ENCODE data around the gene ERC1. TPM values are rescaled to one million over a fixed set of nuclear protein-coding genes. Genes with fewer than 3 reads are reported as not detected.
A peak's percentile ranks its signal among the peaks of the same experiment; 100 is the strongest.

ERC1 gene
- total and polyA plus RNA-seq, 12 donors = 6.5 to 67.5 (median 47.5) TPM

DNA sequence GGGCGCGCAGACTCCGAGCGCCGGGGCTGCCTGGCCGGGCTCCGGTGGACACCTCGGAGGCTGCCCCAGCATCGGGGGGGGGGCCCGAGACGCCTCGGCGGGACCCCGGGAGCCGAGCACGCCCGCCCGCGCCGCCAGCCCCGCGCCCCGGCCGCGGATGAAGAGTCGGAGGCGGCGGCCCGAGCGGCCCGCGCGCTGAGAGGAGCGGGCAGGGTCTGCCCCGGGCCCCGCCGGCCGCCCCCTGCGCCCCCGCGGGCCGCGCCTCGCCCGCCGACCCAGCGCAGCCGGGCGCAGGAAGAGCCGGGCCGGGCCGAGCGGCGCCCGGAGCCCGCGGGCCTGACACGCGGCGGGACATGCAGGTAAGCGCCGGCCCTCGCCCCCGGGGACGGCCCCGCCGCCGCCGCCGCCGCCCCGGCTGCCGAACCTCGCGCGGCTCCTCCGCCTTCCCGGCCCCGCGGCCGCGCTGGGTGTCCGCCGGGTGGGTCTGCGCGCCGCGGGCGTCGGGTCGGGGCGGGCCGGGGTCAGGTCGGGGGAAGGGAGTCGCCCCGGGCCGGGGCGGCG, 539.6 kb downstream of the ERC1 start:
- intact Hi-C loops (cut with DNase I) = no loop called here
- TF ChIP-seq, protein P1, sequence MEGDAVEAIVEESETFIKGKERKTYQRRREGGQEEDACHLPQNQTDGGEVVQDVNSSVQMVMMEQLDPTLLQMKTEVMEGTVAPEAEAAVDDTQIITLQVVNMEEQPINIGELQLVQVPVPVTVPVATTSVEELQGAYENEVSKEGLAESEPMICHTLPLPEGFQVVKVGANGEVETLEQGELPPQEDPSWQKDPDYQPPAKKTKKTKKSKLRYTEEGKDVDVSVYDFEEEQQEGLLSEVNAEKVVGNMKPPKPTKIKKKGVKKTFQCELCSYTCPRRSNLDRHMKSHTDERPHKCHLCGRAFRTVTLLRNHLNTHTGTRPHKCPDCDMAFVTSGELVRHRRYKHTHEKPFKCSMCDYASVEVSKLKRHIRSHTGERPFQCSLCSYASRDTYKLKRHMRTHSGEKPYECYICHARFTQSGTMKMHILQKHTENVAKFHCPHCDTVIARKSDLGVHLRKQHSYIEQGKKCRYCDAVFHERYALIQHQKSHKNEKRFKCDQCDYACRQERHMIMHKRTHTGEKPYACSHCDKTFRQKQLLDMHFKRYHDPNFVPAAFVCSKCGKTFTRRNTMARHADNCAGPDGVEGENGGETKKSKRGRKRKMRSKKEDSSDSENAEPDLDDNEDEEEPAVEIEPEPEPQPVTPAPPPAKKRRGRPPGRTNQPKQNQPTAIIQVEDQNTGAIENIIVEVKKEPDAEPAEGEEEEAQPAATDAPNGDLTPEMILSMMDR (IDR thresholded peaks at IDR 0.05) = no peak
- 0 to 1% methylated on average over 25 to 98 of the region's 99 CpGs for WGBS, 2 donors
- no peaks in the 10 kb centered on the region for H3K36me3 ChIP-seq
- DNase-seq (no peak), ATAC-seq (peak in 1 of 8 donors; percentile 42)
- H3K4me3 ChIP-seq = peak overlapping the region; percentile 25 to 68 (median 54)
- H3K4me1 ChIP-seq = peaks cover 0 to 26% (median 5%) of the 10 kb centered on the region in 9 donors
- H3K27ac ChIP-seq = no peak overlapping the region
- H3K9me3 ChIP-seq = no peaks in the 10 kb centered on the region
- peaks cover 9 to 90% (median 51%) of the 10 kb centered on the region in 7 donors for H3K27me3 ChIP-seq

DNA sequence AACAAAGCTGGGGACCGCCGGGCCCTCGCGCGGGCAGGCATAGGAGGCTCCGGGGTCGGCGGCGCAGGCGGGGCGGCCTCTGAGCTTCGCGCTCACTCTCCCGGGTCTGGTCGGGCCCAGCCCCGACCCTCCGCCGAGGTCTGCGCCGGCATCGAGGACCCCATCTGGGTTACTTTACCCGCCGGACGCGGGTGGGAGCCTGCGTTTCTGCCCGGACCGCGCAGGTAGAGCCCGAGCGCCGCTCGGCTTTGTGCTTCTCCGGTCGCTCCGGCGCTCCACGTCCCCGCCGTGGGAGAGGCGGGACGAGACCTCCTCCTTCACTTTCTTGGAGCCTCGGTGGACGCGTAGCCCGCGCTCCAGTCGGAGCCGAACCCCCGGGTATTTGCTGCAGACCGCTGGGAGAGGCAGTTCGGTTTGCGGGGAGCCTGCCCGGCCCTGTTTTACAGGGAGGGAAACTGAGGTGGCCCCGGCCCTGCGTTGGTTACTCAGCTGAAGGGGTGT, 540.2 kb downstream of the ERC1 start:
- H3K4me1 ChIP-seq = peaks cover 0 to 26% (median 5%) of the 10 kb centered on the region in 9 donors
- H3K9me3 ChIP-seq = no peaks in the 10 kb centered on the region
- peaks cover 9 to 90% (median 47%) of the 10 kb centered on the region in 7 donors for H3K27me3 ChIP-seq
- intact Hi-C loops (cut with DNase I) = no loop called here
- no peak overlapping the region for H3K27ac ChIP-seq
- ATAC-seq (peak in 4 of 8 donors; percentile 18 to 43 (median 34)), DNase-seq (no peak)
- no peaks in the 10 kb centered on the region for H3K36me3 ChIP-seq
- TF ChIP-seq, protein P1 (IDR thresholded peaks at IDR 0.05) = no peak
- WGBS, 2 donors = 3 to 4% methylated on average over 55 to 56 of the region's 56 CpGs
- H3K4me3 ChIP-seq = peak overlapping the region; percentile 25 to 68 (median 54)

DNA sequence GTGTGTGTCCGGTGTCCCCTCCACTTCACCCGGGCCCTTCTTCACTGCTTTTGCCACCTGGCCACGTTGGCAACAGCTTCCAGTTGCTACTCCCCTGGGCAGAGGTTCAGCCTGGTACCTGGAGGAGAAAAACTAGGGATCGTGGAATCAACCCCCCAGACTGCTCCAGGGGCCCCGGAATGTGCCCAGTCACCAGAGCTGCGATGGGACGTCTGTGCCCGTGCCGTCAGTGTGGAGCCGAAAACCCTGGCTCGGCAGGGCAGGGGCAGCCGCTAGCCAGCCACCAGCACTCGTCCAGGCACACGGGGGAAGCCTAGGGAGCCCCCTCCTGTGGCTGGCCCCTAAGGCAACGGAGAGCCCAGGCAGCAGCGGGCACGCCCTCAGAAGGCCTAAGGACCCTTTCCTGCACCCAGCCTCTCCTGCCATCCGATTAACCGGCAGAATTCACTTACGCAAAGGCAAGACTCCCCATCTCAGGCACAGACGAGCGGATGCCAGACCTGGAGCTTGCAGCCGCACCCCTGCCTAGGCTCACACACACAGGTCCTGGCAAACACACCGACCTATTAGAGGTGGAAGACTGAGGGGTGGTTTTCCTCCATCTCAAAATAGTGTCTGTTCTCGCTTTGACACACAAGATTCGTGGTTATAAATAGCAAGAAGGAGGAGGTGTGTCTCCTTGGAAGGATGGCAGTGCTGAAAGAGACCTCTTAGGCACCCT, 540.8 kb downstream of the ERC1 start:
- intact Hi-C loops (cut with DNase I) = no loop called here
- ATAC-seq = peak in 1 of 8 donors; percentile 24
- Histone ChIP-seq H3K4me3 (peak overlapping the region in 9 of 10 donors; percentile 37 to 68 (median 55)), H3K9me3 (no peaks in the 10 kb centered on the region), H3K36me3 (no peaks in the 10 kb centered on the region), H3K4me1 (peaks cover 0 to 26% (median 5%) of the 10 kb centered on the region in 9 donors), H3K27ac (no peak overlapping the region), H3K27me3 (peaks cover 9 to 91% (median 51%) of the 10 kb centered on the region in 7 donors)
- 55 to 67% methylated on average over 26 of the region's 26 CpGs for WGBS, 2 donors
- DNase-seq = no peak
- TF ChIP-seq, protein P1 (IDR thresholded peaks at IDR 0.05) = no peak

DNA sequence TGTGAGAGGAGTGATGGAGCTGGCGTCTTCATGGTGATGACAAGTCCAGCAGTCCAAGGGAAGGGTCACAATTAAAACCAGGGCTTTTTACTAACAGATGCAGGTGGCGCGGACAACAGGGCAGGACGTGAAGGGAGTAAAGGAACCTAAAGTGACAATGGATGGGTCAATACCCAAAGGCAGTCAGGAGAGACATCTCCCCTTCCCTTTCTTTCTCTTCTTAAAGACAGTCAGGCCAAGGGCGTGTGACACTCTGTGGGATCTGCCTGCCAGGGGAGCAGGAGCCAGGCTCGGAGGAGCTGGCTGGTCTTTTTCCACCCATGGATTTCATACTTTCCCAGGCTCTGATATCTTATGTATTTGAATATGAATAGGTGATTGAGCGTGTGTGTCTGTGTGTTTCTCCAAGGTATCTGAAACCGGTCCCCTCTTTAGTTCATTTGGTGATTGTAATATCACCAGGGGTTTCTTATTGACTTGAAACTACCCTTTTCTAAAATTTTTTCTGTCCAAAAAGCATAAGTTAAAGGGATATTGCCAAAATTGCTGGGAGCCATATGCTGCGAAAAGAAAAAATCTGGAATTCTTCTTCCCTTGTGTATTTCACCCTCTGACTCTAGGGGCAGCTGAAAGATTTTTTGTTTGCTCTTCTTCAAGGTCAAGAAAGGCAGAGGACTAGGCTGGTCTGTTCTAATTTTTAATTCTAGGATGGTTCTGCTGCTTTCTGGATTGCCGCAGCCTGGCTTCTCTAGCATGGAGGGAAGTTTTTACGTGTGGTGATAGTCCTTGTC, 541.5 kb downstream of the ERC1 start:
- no peak for DNase-seq
- H3K27me3 ChIP-seq = peaks cover 9 to 92% (median 50%) of the 10 kb centered on the region in 7 donors
- WGBS, 2 donors = 82 to 85% methylated on average over 11 of the region's 11 CpGs
- no peaks in the 10 kb centered on the region for H3K36me3 ChIP-seq
- intact Hi-C loops (cut with DNase I) = no loop called here
- no peak overlapping the region for H3K4me3 ChIP-seq
- H3K27ac ChIP-seq = no peak overlapping the region
- ATAC-seq = no peak
- TF ChIP-seq, protein P1 (IDR thresholded peaks at IDR 0.05) = no peak
- peaks cover 0 to 26% (median 5%) of the 10 kb centered on the region in 9 donors for H3K4me1 ChIP-seq
- no peaks in the 10 kb centered on the region for H3K9me3 ChIP-seq

All from heart right ventricle (tissue), 16 donors.